ENCODE results near the gene SMAD3. TPM values are rescaled to one million over a fixed set of nuclear protein-coding genes. Genes with fewer than 3 reads are reported as not detected.

SMAD3 gene
- total and polyA plus RNA-seq, 10 of the 15 experiments (the other 5 are each of a cell fraction or from before 2014, with no cell fraction given) = 5.6 to 43.2 (median 16.0) TPM

DNA sequence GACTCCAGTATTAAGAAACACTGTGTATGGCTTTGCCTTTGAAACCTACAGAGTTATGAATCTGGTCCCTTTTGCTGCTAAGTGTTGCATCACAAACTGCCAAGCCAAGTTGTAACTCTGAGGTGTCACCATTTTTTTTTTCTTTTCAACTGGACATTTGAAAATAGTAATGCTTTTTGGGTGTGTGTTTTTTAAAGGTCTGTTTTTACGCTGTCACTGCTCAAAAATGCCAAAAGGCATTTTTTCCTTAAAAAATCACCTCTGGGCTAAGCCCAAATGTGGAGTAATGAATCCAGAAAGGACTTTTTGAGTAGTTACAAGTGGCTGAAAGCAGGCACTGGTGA is 9.5 kb downstream of the SMAD3 start:
- Histone ChIP-seq H3K9ac (ENCODE audit: control insufficient read depth, insufficient read depth, low read length) (peak overlapping the region; percentile 1; the same call in 1 of the 2 replicates), H4K20me1 (ENCODE audit: control insufficient read depth, insufficient read depth) (peaks cover 5% of the 10 kb centered on the region; the same call in 1 of the 2 replicates), H3K4me1 (ENCODE audit: control insufficient read depth, insufficient read depth, low read length) (peaks cover 74% of the 10 kb centered on the region), H2AFZ (ENCODE audit: control insufficient read depth, low read depth, low read length) (no peak overlapping the region), H3K9me3 (replicated peaks; ENCODE audit: control insufficient read depth, insufficient read depth, low read length) (no peaks in the 10 kb centered on the region), H3K27ac (ENCODE audit: control insufficient read depth, insufficient read depth) (peak overlapping the region; percentile 27), H3K4me3 (no peak overlapping the region), H3K36me3 (ENCODE audit: control insufficient read depth in 2 of 2, insufficient read depth in 2 of 2, low read length in 1 of 2) (peaks cover 1 to 15% of the 10 kb centered on the region in 2 experiments; a peak in 2 of 4 replicates), H3K79me2 (ENCODE audit: control insufficient read depth, insufficient read depth, low read length) (peaks cover 90% of the 10 kb centered on the region), H3K4me2 (ENCODE audit: control insufficient read depth, insufficient read depth) (peak overlapping the region; percentile 20), H3K27me3 (replicated peaks in 1 of 2; ENCODE audit: control insufficient read depth in 2 of 2, insufficient read depth in 2 of 2, low read length in 1 of 2) (no peaks in the 10 kb centered on the region)
- intact Hi-C loops (cut with micrococcal nuclease; ENCODE audit: unreplicated experiment) (no loop called here), in situ Hi-C loops (cut with MboI) (loop anchor here (25.0 kb wide), 1 partner anchor 1288 kb away; the partner anchor contains the start of gene DENND4A)
- BruUV-seq (replicated peaks) = no TSS peak
- FAIRE-seq (no peak), DNase-seq (ENCODE audit: low read depth, low spot score) (no peak), ATAC-seq (no peak)
- SMC1A ChIA-PET (ENCODE audit: uncharacterized antibody, unreplicated experiment) = interaction anchor here (1.3 to 9.8 kb wide), 3 partner anchors 27 to 45 kb away, joined by 3 to 67 read pairs (median 4); no protein-coding TSS in a partner anchor
- 100% methylated on average over 1 of the region's 1 CpG for WGBS (ENCODE audit: insufficient coverage, insufficient replicate concordance, low lambda C conversion rate, missing lambda C conversion rate)
- CTCF ChIA-PET = interaction anchor here (1.0 kb wide), 1 partner anchor 128 kb away, joined by 3 read pairs; no protein-coding TSS in a partner anchor
- RAD21 ChIA-PET (ENCODE audit: unreplicated experiment) = interaction anchor here (0.8 kb wide), 1 partner anchor 10 kb away, joined by 3 read pairs; no protein-coding TSS in a partner anchor
- POLR2A ChIA-PET = interaction anchor here (1.1 to 1.4 kb wide), 2 partner anchors 9 to 36 kb away, joined by 3 to 5 read pairs; no protein-coding TSS in a partner anchor
- TF ChIP-seq HDAC2 (IDR thresholded peaks at IDR 0.05) (no peak), E2F8 (IDR thresholded peaks at IDR 0.05; ENCODE audit: low read depth, partially characterized antibody) (no peak), CBX3 (IDR thresholded peaks at IDR 0.05; ENCODE audit: borderline replicate concordance, low read depth) (no peak), KLF5 (IDR thresholded peaks at IDR 0.05; ENCODE audit: partially characterized antibody) (no peak)
